ENCODE data around the gene PLEKHG5. TPM values are rescaled to one million over a fixed set of nuclear protein-coding genes. Genes with fewer than 3 reads are reported as not detected.
A peak's percentile ranks its signal among the peaks of the same experiment; 100 is the strongest.
"Not testable (repeated sequence)": the region's sequence is repeated elsewhere in the genome, so short reads cannot be mapped to it uniquely, and the experiment has no call there.

Gene PLEKHG5
- total RNA-seq, 1 experiment from 2014 or later = 20.4 TPM

DNA sequence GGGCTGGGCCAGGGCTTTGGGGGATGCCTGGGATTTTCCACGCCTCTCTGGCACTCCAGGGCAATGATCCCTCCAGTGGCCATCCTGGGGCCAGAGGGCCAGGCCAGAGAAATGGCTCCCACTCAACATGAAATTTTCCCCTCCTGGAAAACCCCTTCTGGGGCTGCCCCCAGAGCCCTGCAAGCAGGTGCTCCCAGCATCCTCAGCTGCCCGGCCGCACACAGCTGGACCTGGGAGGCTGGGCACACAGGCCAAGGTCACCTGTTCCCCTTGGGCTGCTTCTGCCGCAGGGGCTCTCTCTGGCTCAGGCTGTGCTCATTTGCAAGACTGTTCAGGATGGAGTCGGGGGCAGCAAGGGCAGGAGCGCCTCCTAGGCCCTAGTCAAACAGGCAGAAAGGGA lies 63.0 kb downstream of the PLEKHG5 start:
- not testable (repeated sequence) for DNase-seq (ENCODE audit: low read depth)

GRCh38 chr1:6427441-6428390 lies 63.8 kb downstream of the PLEKHG5 start:
- no peak for DNase-seq (ENCODE audit: low read depth)

- DNase-seq (ENCODE audit: low read depth) = no peak
Observed at GRCh38 chr1:6426972-6427350, 64.5 kb downstream of the PLEKHG5 start.

- no peak for DNase-seq (ENCODE audit: low read depth)
Observed at GRCh38 chr1:6426277-6426971, 65.0 kb downstream of the PLEKHG5 start.

DNA sequence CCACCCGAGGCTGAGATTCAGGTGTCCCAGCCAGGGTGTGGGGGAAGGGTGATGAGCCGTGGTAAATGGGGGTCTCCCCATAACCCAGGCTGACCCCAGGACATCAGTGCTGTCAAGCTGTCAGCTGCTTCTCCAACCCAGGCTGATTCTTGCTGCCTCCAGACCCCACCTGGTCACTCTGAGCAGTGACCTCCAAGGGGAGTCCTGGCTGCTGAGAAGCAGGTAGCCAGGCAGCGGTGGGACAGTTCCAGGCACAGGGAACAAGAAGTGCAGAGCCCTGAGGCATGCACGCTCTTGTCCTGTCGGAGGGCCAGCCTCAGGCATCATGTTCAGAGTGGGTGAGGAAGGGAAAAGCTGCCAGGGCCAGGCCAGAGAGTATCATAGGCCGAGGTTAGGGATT lies 65.8 kb downstream of the PLEKHG5 start:
- no peak for DNase-seq (ENCODE audit: low read depth)

- DNase-seq (ENCODE audit: low read depth) = no peak
Observed at GRCh38 chr1:6424619-6425593, 66.6 kb downstream of the PLEKHG5 start, which contains the start of gene ESPN. ESPN (plus strand) TSS chr1:6424776; CDS start chr1:6424956, 180 bp downstream.

- no peak for DNase-seq (ENCODE audit: low read depth)
Observed at GRCh38 chr1:6424000-6424565, 67.4 kb downstream of the PLEKHG5 start.

GRCh38 chr1:6423321-6423999 lies 68.0 kb downstream of the PLEKHG5 start:
- DNase-seq (ENCODE audit: low read depth) = peak; percentile 86

DNA sequence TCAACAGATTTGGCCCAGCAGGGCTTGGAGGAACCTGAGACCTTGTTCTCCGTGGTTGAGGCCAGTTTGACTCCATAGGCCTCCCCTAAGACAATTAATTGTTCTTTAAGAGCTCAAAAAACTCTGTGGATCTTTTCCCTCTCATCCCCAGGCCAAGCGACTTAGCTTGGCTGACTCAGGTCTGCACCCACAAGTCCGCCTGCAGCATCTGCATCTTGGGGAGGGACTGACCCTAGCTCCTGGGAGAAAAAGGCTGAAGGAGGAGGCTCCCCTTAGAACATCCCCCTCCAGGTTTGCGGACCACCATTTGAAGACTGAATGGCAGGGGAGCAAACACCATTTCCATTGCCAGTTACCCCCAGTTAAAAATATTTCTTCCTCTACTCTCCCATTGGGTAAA lies 70.2 kb downstream of the PLEKHG5 start:
- no peak for DNase-seq (ENCODE audit: low read depth)

DNA sequence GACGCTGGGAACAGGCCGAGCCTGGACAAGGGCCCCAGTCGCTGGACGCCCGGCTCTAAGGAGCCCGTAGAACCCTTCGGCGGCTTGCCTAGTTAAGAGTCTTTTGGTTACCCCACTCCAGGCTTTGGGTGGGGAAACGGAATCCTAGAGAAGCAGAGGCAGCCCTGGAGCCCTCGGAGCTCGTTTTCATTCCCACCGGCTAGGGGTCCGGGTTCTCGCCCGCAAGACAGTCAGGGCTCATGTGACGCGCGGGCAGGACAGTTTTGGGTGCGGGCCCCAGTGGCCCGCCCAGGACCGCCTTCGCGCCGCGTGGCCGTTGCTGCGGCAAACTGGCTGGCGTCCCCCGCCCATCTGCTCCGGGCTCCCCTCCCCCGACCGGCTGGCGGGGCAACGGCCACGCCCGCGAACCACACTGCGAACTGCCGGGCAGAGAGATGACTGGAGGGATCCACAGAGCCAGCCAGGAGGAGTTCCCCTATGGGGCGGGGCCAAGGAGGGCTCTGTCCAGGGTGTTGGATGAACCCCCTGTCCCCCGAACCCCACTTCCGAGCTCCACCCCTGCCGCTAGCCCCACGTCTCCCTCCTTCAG lies 70.9 kb downstream of the PLEKHG5 start:
- DNase-seq (ENCODE audit: low read depth) = no peak

GRCh38 chr1:6419804-6420453 lies 71.5 kb downstream of the PLEKHG5 start, which contains the start of gene HES2:
HES2 (minus strand) TSS chr1:6419919; CDS start chr1:6419820, 99 bp downstream.
- DNase-seq (ENCODE audit: low read depth) = no peak

DNA sequence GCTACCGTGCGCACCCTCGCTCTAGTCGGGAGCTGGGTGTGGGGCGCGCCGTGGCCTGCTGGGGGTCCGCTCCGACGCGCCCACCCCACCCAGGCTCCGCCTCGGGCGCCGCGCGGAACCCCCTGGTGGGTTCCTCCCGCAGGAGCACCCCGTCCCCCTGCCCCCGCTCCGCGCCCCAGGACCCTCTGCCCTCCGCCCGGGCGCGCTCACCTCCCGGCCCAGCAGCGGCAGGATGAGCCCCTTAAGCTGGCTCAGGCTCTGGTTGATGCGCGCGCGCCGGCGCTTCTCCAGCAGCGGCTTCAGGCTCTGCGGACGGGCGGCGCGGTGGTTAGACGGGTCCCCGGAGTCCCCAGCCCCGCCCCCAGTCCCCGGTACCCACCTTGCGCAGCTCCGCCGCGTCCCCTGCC lies 72.1 kb downstream of the PLEKHG5 start:
- no peak for DNase-seq (ENCODE audit: low read depth)

- no peak for DNase-seq (ENCODE audit: low read depth)
Observed at GRCh38 chr1:6418668-6419396, 72.6 kb downstream of the PLEKHG5 start.

GRCh38 chr1:6417961-6418667 lies 73.4 kb downstream of the PLEKHG5 start:
- no peak for DNase-seq (ENCODE audit: low read depth)
